ENCODE results near the gene SORCS2. TPM values are rescaled to one million over a fixed set of nuclear protein-coding genes. Genes with fewer than 3 reads are reported as not detected.

SORCS2 gene
- total RNA-seq, 1 donor from 2014 or later, result 6.9 TPM

DNA sequence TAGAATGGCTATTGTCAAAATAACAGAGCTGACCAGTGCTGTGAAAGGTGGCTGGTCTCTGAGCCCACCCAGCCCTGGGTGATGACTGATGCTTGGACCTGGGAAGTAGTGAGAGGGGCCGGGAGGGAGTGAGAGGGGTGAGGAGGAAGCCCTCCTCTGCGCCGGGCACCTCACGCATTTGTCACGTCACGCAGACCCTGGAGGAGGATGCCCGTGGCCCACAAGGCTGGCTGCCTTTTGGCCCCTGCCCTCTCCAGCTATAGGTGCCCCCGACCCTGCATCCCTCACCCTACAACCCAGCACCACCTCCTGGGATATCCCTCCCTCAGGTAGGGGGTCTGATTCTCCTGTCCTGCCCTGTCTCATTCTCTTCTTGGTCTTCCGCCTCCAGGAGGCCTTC, 539.9 kb downstream of the SORCS2 start:
- no peak for DNase-seq (ENCODE audit: low spot score)
- intact Hi-C loops (cut with DNase I), result no loop called here

DNA sequence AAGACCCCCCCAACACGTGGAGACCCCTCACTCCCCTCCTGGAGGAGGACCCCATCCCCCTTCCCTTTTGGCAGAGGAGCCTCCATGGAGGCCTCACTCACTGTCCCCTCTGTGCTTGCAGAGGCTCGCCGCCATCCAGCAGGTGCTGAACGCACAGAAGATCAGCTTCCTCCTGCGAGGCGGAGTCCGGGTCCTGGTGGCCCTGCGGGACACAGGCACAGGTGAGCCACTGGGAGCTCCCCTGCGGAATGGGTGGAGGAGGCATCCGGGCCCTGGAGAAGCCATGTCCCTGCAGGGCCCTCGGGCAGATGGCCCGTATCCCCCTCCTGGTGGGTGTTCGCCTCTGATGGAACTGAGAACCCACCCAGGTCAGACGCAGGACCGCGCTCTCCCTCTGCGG, 540.9 kb downstream of the SORCS2 start:
- intact Hi-C loops (cut with DNase I), result no loop called here
- no peak for DNase-seq (ENCODE audit: low spot score)

DNA sequence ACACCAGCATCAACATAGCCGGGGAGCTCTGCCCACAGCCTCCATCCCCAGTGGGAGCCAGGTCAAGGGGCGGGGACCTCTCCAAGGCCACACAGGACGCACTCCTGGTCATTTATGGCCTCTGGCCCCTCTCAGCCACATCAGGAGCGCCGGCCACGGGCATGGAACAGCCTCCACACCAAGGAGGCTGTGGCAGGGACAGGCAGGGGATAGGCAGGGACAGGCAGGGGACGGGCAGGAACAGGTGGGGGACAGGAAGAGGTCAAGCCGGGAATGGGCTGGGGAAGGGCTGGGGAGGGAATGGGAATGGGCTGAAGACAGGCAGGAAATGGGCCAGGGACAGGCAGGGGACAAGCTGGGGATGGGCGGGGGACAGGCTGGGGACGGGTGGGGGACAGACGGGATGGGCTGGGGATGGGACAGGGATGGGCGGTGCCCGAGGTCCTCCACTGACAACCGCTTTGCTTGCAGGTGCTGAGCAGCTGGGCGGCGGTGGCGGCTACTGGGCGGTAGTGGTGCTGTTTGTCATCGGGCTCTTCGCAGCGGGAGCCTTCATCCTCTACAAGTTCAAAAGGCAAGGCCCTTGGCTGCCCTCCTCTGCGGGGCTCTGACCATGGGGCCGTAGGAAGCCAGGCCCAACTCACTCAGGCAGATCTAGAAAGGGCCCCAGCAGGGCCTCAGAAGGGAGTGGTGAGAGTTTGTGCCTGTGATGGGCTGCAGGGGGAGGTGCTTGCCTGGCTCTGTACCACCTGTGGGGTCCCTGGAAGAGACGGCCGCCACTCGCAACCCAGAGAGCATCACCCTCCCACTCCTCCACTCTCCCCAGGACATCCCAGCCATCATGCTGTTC, 541.7 kb downstream of the SORCS2 start:
- no peak for DNase-seq (ENCODE audit: low spot score)
- intact Hi-C loops (cut with DNase I), result no loop called here

DNA sequence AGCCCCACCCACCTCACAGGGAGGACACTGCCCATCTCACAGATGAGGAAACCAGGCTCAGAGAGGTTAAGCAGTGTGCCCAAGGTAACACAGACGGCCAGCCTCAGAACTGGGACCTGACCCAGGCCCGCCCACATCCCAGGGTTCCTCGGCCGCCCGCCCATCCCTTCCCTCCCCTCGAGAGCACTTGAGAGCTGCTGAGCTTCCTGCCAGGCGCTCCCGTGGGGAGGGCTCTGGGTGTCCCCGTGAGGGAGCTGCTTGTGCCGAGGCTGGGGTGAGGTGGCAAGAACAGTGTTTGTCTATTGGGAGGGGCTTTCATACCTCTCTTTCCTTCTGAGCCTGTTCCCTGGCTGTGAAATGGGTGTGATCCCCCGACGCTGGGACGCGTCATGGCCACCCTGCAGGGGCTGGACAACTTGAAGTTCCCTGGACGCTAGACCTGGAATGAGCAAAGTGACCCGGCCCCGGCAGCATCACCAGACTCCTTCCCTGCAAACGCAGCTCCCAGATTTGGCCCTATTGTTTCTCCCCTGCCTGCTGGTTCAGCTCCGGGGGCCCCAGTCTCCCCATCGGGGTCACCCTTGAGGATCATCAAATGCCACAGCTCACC, 542.4 kb downstream of the SORCS2 start:
- no peak for DNase-seq (ENCODE audit: low spot score)
- intact Hi-C loops (cut with DNase I), result no loop called here

DNA sequence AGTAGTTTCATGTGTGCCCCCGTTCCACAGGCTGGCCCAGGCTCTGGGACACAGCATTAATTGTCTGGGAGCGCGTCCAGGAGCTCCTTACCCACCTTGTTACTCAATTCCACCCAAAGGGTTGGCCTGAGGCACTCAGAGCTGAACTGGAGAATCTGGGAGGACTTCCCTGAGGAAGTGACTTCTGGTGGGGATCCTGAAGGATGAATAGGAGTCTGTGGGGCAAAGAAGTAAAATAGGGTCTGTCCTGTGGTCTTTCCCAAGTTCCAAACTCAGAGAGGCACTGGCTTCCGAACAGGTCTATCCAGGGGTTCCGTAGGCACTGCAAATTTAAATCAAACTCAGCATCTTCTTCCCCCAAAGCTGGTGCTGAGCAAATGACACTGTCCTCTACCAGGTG, 543.1 kb downstream of the SORCS2 start:
- intact Hi-C loops (cut with DNase I), result no loop called here
- DNase-seq (ENCODE audit: low spot score), result no peak

DNA sequence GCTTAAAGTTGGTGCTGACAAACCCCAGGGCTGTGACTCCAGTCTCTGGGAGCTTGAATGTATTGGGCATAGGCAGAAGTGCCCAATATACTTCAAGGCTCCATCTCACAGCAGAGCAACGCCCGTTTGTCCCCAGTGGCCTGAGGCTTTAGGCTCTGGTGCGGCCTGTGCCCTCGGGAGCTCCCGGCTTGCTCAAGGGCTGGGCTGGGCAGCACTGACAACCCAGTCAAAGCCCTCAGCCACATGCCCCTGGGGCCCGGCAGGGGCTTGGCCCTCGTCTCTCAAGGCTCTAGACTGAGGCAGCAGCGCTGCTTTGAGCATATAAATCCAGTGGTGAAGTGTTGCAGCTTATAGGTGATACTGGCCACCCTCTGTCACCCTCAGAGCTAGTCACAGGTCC, 543.6 kb downstream of the SORCS2 start:
- DNase-seq (ENCODE audit: low spot score), result no peak
- intact Hi-C loops (cut with DNase I), result no loop called here

DNA sequence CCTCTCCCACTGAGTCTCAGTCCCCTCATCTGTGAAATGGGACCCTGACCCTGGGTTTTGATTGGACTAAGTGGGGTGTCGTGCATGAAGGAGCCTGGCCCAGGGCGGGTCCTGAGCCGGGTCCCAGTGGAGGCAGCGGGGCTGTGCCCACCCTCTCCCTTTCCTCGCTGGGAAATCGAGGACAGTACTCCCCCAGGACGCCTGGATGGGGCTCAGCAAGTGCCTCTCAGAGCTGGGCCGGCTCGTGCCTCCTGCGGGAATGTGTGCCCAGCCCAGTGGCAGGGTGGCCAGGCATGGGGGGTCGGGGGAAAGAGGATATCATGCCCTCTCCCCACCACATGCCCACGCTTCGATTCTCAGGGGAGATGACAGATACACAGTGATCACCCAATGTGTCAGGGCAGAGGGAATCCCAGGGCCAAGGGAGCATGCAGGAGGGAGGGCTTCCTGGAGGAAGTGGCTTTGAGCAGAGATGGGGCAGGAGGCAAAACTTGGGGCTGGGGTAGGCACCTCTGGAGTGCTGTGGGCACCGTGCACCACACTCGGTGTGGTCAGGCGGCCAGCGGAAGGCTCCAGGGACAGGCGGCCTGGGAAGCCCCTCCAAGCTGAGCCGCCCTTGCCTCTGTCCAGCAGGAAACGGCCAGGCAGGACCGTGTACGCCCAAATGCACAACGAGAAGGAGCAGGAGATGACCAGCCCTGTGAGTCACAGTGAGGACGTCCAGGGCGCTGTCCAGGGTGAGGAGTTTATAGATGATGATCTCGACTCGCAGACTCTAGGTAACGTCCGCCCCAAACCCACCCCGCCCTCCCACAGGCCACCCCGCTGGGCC, 544.3 kb downstream of the SORCS2 start:
- intact Hi-C loops (cut with DNase I), result no loop called here
- no peak for DNase-seq (ENCODE audit: low spot score)

DNA sequence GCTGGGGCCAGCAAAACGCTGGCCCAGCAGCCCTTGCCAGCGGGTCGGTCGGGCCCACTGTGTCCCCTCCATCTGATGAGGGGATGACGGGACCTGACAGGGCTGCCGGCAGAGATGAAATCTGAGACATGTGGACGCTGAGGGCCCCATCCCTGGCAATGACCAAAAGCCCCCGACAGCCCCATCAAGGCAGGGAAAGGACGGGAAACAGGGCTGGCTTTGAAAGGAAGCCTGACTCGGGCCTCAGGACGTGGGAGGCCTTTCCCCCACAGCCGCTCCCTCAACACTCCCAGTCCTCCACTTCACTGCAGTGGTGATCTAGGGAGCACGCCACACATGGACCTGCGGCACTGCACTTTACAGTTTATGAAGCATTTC, 544.9 kb downstream of the SORCS2 start:
- intact Hi-C loops (cut with DNase I), result no loop called here
- no peak for DNase-seq (ENCODE audit: low spot score)

DNA sequence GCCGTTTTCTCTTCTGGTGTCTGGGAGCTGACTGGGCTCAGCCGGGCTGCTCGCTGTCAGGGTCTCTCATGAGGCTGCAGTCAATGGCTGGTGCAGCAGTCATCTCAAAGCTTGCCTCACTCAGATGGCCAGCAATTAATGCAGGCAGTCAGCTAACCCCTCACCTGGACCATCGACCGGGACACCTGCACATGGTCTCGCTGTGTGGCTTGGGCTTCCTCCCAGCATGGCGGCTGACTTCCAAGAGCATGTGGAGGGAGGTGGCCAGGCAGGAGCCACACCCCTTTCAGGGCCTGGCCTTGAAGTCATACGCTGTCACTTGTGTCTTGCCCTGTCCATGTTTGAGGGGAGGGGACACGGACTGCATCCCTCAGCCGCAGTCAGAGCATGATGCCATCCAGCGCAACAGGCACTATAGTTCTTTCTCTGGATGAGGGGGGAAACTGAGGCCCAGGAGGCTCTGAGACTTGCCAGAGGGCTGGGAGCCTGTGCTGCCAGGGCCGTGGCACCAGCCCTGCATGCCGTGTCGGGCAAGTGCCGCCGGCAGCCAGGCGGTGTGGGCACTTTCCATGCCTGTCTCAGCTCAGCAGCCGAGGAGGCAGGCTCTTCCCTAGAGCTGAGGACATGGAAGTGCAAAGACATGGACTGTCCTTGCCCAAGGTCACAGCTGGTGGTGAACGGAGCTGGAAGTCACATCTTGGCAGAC, 545.6 kb downstream of the SORCS2 start:
- DNase-seq (ENCODE audit: low spot score), result no peak
- intact Hi-C loops (cut with DNase I), result no loop called here

DNA sequence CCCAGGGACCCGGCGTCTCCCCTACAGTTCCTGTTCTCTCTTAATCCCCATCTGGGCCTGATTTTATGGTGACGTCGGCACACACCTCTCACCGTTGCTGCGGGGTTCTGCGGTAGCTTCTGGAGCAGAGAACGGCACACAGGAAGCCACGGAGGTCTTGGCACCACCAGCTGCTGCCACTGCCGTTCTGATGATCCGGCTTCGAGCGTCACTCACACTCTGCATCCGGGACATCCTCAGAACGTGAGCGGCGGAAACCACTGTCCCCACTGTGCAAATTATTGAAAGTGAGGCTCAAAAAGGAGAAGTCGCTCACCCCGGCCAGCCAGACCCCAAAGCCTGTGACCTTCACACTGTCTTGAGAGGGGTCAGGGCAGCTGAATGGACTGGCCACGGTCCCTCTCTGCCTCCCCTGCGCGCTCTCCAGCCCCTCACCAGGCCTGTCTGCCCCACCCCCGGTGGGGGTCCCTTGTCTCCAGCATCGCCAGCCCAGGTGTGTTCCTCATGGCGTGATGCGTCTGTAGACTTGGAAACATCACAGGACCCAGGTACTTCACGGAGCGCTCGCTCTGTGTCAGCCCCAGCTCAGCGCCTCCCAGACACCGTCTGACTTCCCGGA, 546.2 kb downstream of the SORCS2 start:
- no peak for DNase-seq (ENCODE audit: low spot score)
- intact Hi-C loops (cut with DNase I), result no loop called here

DNA sequence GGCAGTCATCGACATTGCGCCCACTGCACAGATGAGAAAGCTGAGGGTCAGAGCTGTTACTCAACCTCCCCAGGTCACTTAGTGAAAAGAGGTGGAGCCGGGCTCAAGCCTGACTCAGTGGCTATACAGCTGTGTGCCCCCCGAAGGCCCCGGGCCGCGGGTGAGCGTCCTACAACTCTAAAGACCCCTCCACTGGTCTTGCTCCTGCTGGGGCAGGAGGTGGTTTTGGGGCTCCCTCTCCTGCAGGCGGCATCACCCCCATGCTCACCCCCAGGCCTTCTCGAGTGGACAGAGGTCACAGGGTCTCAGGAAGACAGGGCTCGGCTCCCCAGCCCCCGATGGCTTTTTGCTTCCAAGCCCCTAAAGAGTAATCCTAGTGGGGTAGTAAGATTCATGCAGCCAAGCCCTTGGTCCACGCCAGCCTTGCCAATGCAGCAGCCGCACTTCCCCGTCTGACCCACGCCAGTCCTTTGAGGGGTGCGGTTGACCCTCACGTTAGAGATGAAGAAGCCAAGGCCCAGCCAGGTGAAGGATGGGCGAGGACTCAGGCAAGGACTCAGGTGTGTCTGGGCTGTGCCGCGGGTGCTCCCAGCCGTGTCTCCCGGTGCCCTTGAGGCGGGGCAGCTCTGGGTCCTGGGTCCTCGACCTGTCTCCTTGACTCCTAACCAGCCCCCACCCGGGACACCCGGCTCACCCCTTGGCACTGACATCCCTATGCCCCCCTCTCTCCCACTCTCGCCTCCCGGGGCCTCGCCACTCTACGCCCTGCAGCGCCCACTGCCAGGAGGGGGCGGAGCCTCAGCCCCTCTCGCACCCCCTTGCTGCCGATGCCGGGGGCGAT, 547.0 kb downstream of the SORCS2 start:
- DNase-seq (ENCODE audit: low spot score), result no peak
- intact Hi-C loops (cut with DNase I), result no loop called here

DNA sequence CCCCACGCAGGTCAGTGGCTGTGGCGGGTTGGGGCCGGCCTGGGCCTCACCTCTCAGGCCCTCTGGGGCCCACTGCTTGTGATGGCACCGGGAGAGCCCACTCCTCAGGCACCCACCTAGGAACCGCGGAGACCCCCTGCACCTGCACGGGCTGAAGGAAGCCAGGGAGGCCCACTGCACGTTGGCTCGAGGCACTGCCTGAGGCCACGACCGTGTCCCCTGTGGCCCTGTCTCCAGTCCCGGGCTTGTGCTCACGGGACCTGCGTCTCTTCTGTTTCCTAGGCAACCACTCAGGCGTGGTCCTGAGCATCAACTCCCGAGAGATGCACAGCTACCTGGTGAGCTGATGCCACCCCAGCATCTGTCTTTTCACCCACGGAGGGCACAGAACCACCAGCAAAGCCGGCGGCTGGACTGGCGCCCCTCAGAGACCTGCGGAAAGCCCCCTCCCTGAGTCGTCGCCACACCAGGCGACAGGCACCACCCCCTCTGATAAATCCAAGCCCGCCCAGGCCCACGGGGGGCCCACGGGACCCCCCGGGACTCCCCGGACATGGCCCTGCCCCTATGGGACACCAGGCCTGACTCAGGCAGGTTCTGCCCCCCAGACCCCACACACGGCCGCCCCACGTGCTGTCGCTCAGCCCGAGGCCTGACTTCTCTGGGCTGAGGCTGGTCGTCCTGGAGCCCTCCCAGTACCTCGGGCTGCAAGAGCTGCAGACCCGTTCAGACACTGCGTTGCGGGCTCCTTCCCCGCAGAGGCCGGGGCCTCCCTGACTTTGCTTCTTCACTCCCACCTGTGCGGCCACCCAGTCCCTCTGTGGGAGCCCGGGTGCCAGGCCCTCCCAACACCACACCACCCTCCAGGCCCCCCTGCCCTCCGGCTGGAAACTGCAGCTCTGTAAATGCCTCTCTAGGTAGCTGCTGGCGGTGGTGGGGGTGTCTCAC, 547.9 kb downstream of the SORCS2 start:
- intact Hi-C loops (cut with DNase I), result no loop called here
- no peak for DNase-seq (ENCODE audit: low spot score)

DNA sequence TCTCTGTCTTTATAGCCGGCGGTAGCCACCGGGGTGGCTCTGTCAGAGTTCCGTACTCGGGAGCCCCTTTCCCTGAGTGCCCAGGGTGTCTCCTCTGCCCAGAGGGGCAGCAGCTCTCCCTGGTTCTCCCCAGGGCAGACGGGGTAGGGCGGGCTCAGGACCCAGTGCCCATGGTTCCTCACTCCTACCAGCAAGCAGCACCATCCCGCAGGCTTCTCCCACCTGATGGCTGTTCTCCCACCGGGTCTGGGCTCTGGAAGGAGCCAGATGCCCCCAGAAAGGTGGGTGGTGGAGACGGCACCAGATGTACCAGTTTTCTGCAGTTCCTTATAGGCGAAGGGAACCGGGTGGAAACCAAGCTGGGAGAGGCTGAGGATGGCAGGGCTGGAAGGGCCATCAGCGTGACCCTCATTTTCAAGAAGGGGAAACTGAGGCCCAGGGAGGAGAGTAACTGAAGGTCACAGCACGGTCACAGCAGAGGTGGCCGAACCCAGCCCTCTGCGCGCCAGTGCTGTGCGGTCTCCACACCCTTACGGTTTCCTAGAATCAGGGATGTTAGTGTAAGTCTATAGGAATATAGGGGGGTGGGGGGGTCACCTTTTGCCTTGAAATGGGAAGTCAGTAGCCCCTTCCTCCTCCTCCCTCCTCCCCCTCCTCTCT, 548.7 kb downstream of the SORCS2 start:
- DNase-seq (ENCODE audit: low spot score), result no peak
- intact Hi-C loops (cut with DNase I), result no loop called here

DNA sequence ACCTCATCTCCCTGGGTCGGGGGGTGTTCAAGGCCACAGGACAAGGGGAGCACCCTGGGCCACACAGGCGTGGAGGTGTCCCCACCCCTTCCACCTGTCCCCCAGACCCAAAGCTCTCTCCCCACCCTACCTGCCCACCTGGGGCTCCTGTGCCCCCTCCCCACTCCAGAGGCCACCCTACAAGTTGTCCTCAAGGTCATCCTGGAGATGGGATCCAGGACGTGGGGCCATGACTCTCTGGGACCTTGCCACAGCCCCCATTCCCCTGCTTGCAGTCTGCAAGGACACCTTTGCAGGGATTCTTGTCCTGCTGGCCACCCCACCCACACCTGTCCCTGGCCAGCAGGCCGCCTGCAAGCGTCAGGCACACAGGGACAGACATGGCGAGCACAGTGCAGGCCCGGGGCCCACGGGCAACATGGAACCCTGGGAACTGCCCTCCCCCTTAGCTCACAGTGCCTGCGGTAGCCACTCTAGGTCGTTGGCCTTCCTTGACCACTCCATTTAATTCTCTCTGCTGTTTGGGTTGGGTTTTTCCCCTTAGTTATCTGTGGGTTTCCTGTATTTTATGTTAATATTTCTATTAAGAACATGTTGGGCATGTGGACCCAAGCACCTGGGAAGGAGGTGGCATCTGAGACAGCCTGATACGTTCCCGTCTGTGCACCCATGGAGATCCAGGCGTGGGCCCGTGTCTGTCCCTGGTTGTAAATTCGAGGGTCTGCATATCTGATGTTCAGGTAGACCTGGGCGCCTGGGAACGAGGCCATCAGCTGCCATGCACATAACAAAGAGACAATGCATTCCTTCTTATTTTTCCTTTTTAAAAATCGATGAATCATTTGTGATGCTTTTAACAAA, 549.8 kb downstream of the SORCS2 start:
- intact Hi-C loops (cut with DNase I), result no loop called here

DNA sequence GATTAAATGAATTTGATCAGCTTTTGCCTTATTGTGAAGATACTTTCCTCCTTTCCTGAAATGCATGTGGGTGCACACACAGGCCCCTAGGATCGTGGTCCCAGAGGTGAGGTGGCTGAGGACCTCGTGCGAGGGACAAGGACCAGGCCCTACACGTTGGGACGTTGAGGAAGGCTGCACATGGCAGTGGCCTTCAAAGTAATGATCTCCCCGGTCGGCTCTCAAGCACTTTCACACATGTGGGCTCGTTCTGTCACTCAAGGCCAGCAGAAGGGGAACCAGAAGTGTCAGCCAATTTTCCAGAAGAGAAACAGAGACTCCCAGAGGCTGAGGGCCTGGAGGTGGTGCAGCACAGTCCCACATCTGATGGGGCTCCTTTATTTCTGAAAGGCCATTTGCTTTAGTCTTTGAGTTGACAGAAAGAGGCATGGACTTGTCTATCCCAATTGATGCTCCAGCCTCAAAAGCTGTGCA, 550.5 kb downstream of the SORCS2 start:
- DNase-seq (ENCODE audit: low spot score), result no peak
- intact Hi-C loops (cut with DNase I), result no loop called here

More for the DNA sequence above, 549.8 kb downstream of the SORCS2 start:
- DNase-seq (ENCODE audit: low spot score), result no peak

Data from cardiac septum (tissue), 1 donor.